ENCODE data around the gene SGIP1. TPM values are rescaled to one million over a fixed set of nuclear protein-coding genes. Genes with fewer than 3 reads are reported as not detected.

Gene SGIP1
- total RNA-seq, 1 experiment from 2014 or later, result not detected

GRCh38 chr1:66576645-66577044 is 42.7 kb downstream of the SGIP1 start:
- Mint-ChIP-seq H3K4me3 (ENCODE audit: unreplicated experiment) (no peak overlapping the region), H3K9me3 (ENCODE audit: unreplicated experiment) (no peaks in the 10 kb centered on the region), H3K27ac (ENCODE audit: unreplicated experiment) (peak overlapping the region; percentile 42), H3K36me3 (ENCODE audit: insufficient read depth, unreplicated experiment) (no peaks in the 10 kb centered on the region), H3K27me3 (ENCODE audit: insufficient read depth, unreplicated experiment) (no peaks in the 10 kb centered on the region), H3K4me1 (ENCODE audit: low read depth, unreplicated experiment) (peaks cover 7% of the 10 kb centered on the region)
- DNase-seq, result no peak
- Histone ChIP-seq H3K27me3 (replicated peaks; ENCODE audit: control insufficient read depth, insufficient read depth, low read length) (no peaks in the 10 kb centered on the region), H3K4me3 (ENCODE audit: low read depth, low read length) (no peak overlapping the region), H3K4me1 (no peaks in the 10 kb centered on the region), H3K36me3 (ENCODE audit: control insufficient read depth, insufficient read depth, low read length) (no peaks in the 10 kb centered on the region), H3K9me3 (no peaks in the 10 kb centered on the region)
- BruUV-seq (replicated peaks), result no TSS peak
- intact Hi-C loops (cut with micrococcal nuclease; ENCODE audit: unreplicated experiment), result no loop called here
- POLR2A ChIA-PET, result no interaction called here
- CTCF ChIA-PET, result no interaction called here
- no peak for TF ChIP-seq CTCF (IDR thresholded peaks at IDR 0.05; ENCODE audit: insufficient read depth in 1 of 2, low read depth in 1 of 2, low read length in 1 of 2, severe bottlenecking in 1 of 2, unreplicated experiment in 1 of 2)

- Mint-ChIP-seq H3K4me1 (ENCODE audit: low read depth, unreplicated experiment) (peaks cover 7% of the 10 kb centered on the region), H3K36me3 (ENCODE audit: insufficient read depth, unreplicated experiment) (no peaks in the 10 kb centered on the region), H3K9me3 (ENCODE audit: unreplicated experiment) (no peaks in the 10 kb centered on the region), H3K27ac (ENCODE audit: unreplicated experiment) (no peak overlapping the region), H3K27me3 (ENCODE audit: insufficient read depth, unreplicated experiment) (no peaks in the 10 kb centered on the region), H3K4me3 (ENCODE audit: unreplicated experiment) (no peak overlapping the region)
- no peaks in the 10 kb centered on the region for H3K27me3 ChIP-seq (replicated peaks; ENCODE audit: control insufficient read depth, insufficient read depth, low read length)
- ChIA-PET CTCF (no interaction called here), POLR2A (no interaction called here)
- TF ChIP-seq CTCF (IDR thresholded peaks at IDR 0.05; ENCODE audit: insufficient read depth in 1 of 2, low read depth in 1 of 2, low read length in 1 of 2, severe bottlenecking in 1 of 2, unreplicated experiment in 1 of 2), result no peak
- H3K9me3 ChIP-seq, result no peaks in the 10 kb centered on the region
- no peaks in the 10 kb centered on the region for H3K36me3 ChIP-seq (ENCODE audit: control insufficient read depth, insufficient read depth, low read length)
- no peak for DNase-seq
- no peaks in the 10 kb centered on the region for H3K4me1 ChIP-seq
- intact Hi-C loops (cut with micrococcal nuclease; ENCODE audit: unreplicated experiment), result no loop called here
- no peak overlapping the region for H3K4me3 ChIP-seq (ENCODE audit: low read depth, low read length)
- no TSS peak for BruUV-seq (replicated peaks)
These were observed 44.9 kb downstream of the SGIP1 start for GRCh38 chr1:66578841-66579240.

- Mint-ChIP-seq H3K27ac (ENCODE audit: unreplicated experiment) (no peak overlapping the region), H3K4me3 (ENCODE audit: unreplicated experiment) (no peak overlapping the region), H3K36me3 (ENCODE audit: insufficient read depth, unreplicated experiment) (no peaks in the 10 kb centered on the region), H3K4me1 (ENCODE audit: low read depth, unreplicated experiment) (peaks cover 11% of the 10 kb centered on the region), H3K27me3 (ENCODE audit: insufficient read depth, unreplicated experiment) (no peaks in the 10 kb centered on the region), H3K9me3 (ENCODE audit: unreplicated experiment) (no peaks in the 10 kb centered on the region)
- intact Hi-C loops (cut with micrococcal nuclease; ENCODE audit: unreplicated experiment), result no loop called here
- Histone ChIP-seq H3K4me3 (ENCODE audit: low read depth, low read length) (no peak overlapping the region), H3K27me3 (replicated peaks; ENCODE audit: control insufficient read depth, insufficient read depth, low read length) (no peaks in the 10 kb centered on the region), H3K36me3 (ENCODE audit: control insufficient read depth, insufficient read depth, low read length) (no peaks in the 10 kb centered on the region), H3K9me3 (no peaks in the 10 kb centered on the region), H3K4me1 (no peaks in the 10 kb centered on the region)
- no peak for TF ChIP-seq CTCF (IDR thresholded peaks at IDR 0.05; ENCODE audit: insufficient read depth in 1 of 2, low read depth in 1 of 2, low read length in 1 of 2, severe bottlenecking in 1 of 2, unreplicated experiment in 1 of 2)
- POLR2A ChIA-PET, result no interaction called here
- no TSS peak for BruUV-seq (replicated peaks)
- CTCF ChIA-PET, result no interaction called here
- DNase-seq, result no peak
These were observed 46.1 kb downstream of the SGIP1 start for GRCh38 chr1:66580081-66580480.

All from Caco-2 (cell line).